ENCODE measurements around the gene FKBP3. TPM values are rescaled to one million over a fixed set of nuclear protein-coding genes. Genes with fewer than 3 reads are reported as not detected.

Gene FKBP3
- total and polyA plus RNA-seq, 3 experiments from 2014 or later: 66.4 to 69.0 (median 67.9) TPM

DNA sequence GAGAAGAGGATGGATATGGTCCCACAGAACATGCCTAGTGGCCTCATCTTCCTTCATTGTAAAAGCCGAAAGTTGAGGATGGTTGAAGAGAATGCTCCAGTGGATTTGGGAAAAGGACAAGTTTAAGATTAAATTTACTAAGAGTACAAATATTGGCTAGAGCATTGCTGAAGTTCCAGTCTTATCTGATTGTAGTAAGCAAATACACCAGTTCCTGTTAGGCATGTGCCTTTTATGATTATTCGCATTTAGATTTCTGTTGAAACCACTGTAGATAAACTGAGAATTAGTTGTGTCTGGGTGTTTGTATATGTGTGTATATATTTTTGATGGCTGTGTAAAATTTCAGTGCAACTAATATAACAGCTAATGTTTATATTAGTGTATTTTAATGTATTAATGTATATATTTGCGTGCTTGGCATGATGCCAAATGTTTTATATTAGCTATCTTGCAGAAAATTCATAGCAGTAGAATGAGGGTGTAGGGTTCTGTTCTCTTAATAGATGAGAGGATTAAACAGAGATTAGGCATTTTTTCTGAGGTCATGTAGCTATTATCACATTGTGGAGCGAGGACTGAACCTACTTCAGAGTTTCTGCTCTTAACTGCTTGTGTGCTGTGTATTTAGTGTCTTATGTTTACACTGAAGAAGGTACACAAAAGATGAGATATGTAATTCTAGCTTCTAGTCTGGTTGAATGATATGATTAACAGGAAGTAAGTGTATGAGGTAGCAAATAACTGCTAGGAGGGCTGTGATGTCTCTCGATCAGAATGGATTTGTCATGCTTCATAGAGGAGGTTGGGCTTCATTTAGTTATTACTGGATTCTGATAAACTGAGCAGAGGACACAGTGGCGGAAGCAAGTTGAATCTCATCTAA, 21.1 kb downstream of the FKBP3 start:
- no peak for DNase-seq
- Histone ChIP-seq H3K4me3 (ENCODE audit: low read length) (no peak overlapping the region), H3K9me3 (ENCODE audit: low read length) (no peaks in the 10 kb centered on the region), H3K27ac (ENCODE audit: low read depth, low read length) (no peak overlapping the region), H3K36me3 (ENCODE audit: insufficient read depth, low read length) (peaks cover 47% of the 10 kb centered on the region), H3K4me1 (ENCODE audit: insufficient read depth, low read length) (no peaks in the 10 kb centered on the region), H3K27me3 (ENCODE audit: insufficient read depth, low read length, poor library complexity, severe bottlenecking) (no peaks in the 10 kb centered on the region)
- Mint-ChIP-seq H3K27me3 (no peaks in the 10 kb centered on the region), H3K4me1 (peaks cover 3 to 13% (median 12%) of the 10 kb centered on the region in 3 donors), H3K4me3 (no peak overlapping the region), H3K9me3 (no peaks in the 10 kb centered on the region), H3K27ac (peak overlapping the region; percentile 11 to 85 (median 34)), H3K36me3 (peaks cover 0 to 80% (median 27%) of the 10 kb centered on the region in 3 donors)
- CTCF ChIA-PET: interaction anchor here (1.5 kb wide), 1 partner anchor 16 kb away, joined by 4 read pairs; no protein-coding TSS in a partner anchor
- POLR2A ChIA-PET: interaction anchor here (1.0 kb wide), 1 partner anchor 21 kb away, joined by 3 read pairs; the partner anchor contains the start of gene FKBP3

DNA sequence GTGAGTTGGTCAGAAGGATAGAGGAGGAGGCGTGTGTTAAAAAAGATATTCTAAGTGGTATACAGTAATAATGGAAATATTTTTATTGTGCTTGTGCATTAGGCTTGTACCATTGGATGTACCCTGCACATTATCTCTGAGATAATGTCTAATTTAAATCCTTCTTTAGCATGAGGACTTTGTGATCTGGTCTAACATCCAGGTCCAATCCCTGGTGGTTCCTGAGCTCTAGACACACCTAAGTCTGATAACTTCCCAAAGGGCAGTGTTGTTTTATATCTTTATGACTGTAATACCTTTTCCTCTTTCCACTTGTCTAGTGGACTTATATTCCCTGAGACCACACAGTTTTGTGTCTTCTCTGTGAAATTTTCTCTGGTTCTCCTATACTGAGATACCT, 29.7 kb downstream of the FKBP3 start:
- Mint-ChIP-seq H3K9me3 (no peaks in the 10 kb centered on the region), H3K36me3 (peaks cover 11 to 78% (median 12%) of the 10 kb centered on the region in 3 donors), H3K27ac (peak overlapping the region in 1 of 8 donors; percentile 72), H3K4me3 (no peak overlapping the region), H3K27me3 (no peaks in the 10 kb centered on the region), H3K4me1 (peaks cover 3 to 5% (median 3%) of the 10 kb centered on the region in 3 donors)
- H3K27me3 ChIP-seq (ENCODE audit: insufficient read depth, low read length, poor library complexity, severe bottlenecking): no peaks in the 10 kb centered on the region
- H3K4me1 ChIP-seq (ENCODE audit: insufficient read depth, low read length): no peaks in the 10 kb centered on the region
- H3K4me3 ChIP-seq (ENCODE audit: low read length): no peak overlapping the region
- H3K36me3 ChIP-seq (ENCODE audit: insufficient read depth, low read length): peaks cover 25% of the 10 kb centered on the region
- no peak overlapping the region for H3K27ac ChIP-seq (ENCODE audit: low read depth, low read length)
- ChIA-PET CTCF (no interaction called here), POLR2A (no interaction called here)
- DNase-seq: no peak
- H3K9me3 ChIP-seq (ENCODE audit: low read length): no peaks in the 10 kb centered on the region

DNA sequence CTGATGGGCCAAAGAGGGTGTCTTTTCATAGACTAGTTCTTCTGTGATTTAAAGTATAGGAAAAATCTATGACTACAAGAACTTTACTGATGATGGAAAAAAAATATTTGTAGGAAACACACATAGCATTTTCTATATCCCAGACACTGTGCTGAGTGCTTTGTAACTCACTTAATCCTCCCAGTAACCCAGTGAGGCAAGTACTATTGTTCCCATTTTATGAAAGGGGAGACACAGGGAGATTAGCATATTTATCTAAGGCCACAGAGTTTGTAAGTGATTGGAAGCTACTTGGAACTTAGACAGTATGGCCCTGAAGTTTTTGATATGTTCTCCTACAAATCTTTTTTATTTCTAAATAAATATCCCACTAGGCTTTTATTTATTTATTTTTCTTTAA, 30.5 kb downstream of the FKBP3 start:
- POLR2A ChIA-PET: no interaction called here
- DNase-seq: no peak
- Histone ChIP-seq H3K27ac (ENCODE audit: low read depth, low read length) (no peak overlapping the region), H3K4me1 (ENCODE audit: insufficient read depth, low read length) (no peaks in the 10 kb centered on the region), H3K4me3 (ENCODE audit: low read length) (no peak overlapping the region), H3K9me3 (ENCODE audit: low read length) (no peaks in the 10 kb centered on the region), H3K36me3 (ENCODE audit: insufficient read depth, low read length) (peaks cover 23% of the 10 kb centered on the region), H3K27me3 (ENCODE audit: insufficient read depth, low read length, poor library complexity, severe bottlenecking) (no peaks in the 10 kb centered on the region)
- Mint-ChIP-seq H3K9me3 (no peaks in the 10 kb centered on the region), H3K4me3 (no peak overlapping the region), H3K36me3 (peaks cover 11 to 79% (median 12%) of the 10 kb centered on the region in 3 donors), H3K27ac (peak overlapping the region in 2 of 8 donors; percentile 21 to 38), H3K4me1 (peaks cover 5 to 9% (median 7%) of the 10 kb centered on the region in 3 donors), H3K27me3 (no peaks in the 10 kb centered on the region)
- CTCF ChIA-PET: no interaction called here

DNA sequence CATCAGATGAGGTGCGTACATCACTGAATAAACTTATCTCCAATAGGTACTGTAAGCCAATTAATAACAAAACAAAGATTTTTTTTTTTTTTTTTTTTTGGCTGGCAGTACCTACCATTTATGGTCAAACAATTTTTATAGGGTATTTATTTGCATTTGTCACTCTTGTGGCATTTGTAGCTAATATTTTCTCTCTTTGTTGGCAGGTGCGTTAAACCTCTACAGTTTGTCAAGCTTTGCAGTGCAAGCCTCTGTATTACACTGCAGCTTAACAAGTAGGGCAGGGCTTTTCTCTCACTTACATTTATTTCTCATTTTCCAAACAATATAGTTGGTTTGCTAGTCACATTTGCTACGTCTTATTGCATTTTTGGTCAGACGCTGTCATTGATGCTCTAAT, 38.1 kb downstream of the FKBP3 start:
- Histone ChIP-seq H3K4me1 (ENCODE audit: insufficient read depth, low read length) (no peaks in the 10 kb centered on the region), H3K4me3 (ENCODE audit: low read length) (no peak overlapping the region), H3K9me3 (ENCODE audit: low read length) (no peaks in the 10 kb centered on the region), H3K36me3 (ENCODE audit: insufficient read depth, low read length) (peaks cover 15% of the 10 kb centered on the region), H3K27me3 (ENCODE audit: insufficient read depth, low read length, poor library complexity, severe bottlenecking) (no peaks in the 10 kb centered on the region), H3K27ac (ENCODE audit: low read depth, low read length) (no peak overlapping the region)
- Mint-ChIP-seq H3K27me3 (no peaks in the 10 kb centered on the region), H3K4me1 (peaks cover 18 to 51% (median 46%) of the 10 kb centered on the region in 3 donors), H3K27ac (peak overlapping the region in 1 of 8 donors; percentile 8), H3K9me3 (no peaks in the 10 kb centered on the region), H3K36me3 (peaks cover 7 to 70% (median 26%) of the 10 kb centered on the region in 3 donors), H3K4me3 (no peak overlapping the region)
- DNase-seq: no peak
- ChIA-PET POLR2A (no interaction called here), CTCF (interaction anchor here (0.6 kb wide), 1 partner anchor 162 kb away, joined by 3 read pairs; no protein-coding TSS in a partner anchor)

DNA sequence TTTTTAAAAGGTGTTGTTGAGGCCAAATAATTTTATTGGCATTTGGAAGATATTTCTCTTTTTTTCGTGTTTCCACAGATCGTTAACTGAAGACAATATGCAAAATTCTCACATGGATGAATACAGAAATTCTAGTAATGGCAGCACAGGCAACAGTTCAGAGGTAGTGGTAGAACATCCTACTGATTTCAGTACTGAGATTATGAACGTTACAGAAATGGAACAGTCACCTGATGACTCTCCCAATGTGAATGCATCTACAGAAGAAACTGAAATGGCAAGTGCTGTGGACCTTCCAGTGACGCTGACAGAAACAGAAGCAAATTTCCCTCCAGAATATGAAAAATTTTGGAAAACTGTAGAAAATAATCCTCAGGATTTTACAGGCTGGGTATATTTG, 39.1 kb downstream of the FKBP3 start:
- H3K9me3 Mint-ChIP-seq: no peaks in the 10 kb centered on the region
- Histone ChIP-seq H3K36me3 (ENCODE audit: insufficient read depth, low read length) (peaks cover 13% of the 10 kb centered on the region), H3K9me3 (ENCODE audit: low read length) (no peaks in the 10 kb centered on the region), H3K27ac (ENCODE audit: low read depth, low read length) (no peak overlapping the region), H3K4me1 (ENCODE audit: insufficient read depth, low read length) (no peaks in the 10 kb centered on the region), H3K4me3 (ENCODE audit: low read length) (no peak overlapping the region), H3K27me3 (ENCODE audit: insufficient read depth, low read length, poor library complexity, severe bottlenecking) (no peaks in the 10 kb centered on the region)
- H3K27ac Mint-ChIP-seq: peak overlapping the region in 2 of 8 donors; percentile 17 to 41
- no peak for DNase-seq
- H3K27me3 Mint-ChIP-seq: no peaks in the 10 kb centered on the region
- H3K4me1 Mint-ChIP-seq: peaks cover 28 to 62% (median 57%) of the 10 kb centered on the region in 3 donors
- peaks cover 7 to 62% (median 26%) of the 10 kb centered on the region in 3 donors for H3K36me3 Mint-ChIP-seq
- H3K4me3 Mint-ChIP-seq: no peak overlapping the region
- POLR2A ChIA-PET: interaction anchor here (0.7 kb wide), 1 partner anchor 138 kb away, joined by 5 read pairs; no protein-coding TSS in a partner anchor
- CTCF ChIA-PET: interaction anchor here (1.2 kb wide), 1 partner anchor 22 kb away, joined by 3 read pairs; no protein-coding TSS in a partner anchor

DNA sequence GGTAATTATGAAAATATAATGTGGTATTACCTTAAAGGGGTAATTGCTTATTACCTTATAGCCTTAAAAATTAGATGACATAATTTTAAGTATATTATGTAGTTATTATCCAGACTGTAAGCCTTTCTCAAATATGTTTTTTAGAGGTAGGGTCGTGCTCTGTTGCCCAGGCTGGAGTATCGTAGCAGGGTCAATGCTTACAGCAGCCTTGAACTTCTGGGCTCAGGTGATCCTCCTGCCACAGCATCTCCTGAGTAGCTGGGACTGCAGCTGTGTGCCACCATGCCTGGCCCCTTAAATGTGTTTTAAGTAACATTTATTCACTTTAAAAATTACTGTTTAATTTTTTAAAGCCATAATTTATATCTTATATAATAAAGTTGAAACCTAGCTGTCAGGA, 40.0 kb downstream of the FKBP3 start:
- Histone ChIP-seq H3K4me3 (ENCODE audit: low read length) (no peak overlapping the region), H3K36me3 (ENCODE audit: insufficient read depth, low read length) (peaks cover 9% of the 10 kb centered on the region), H3K9me3 (ENCODE audit: low read length) (no peaks in the 10 kb centered on the region), H3K4me1 (ENCODE audit: insufficient read depth, low read length) (peaks cover 5% of the 10 kb centered on the region), H3K27me3 (ENCODE audit: insufficient read depth, low read length, poor library complexity, severe bottlenecking) (no peaks in the 10 kb centered on the region), H3K27ac (ENCODE audit: low read depth, low read length) (no peak overlapping the region)
- POLR2A ChIA-PET: no interaction called here
- CTCF ChIA-PET: interaction anchor here (0.8 to 1.2 kb wide), 2 partner anchors 23 to 32 kb away, joined by 3 read pairs; no protein-coding TSS in a partner anchor
- Mint-ChIP-seq H3K4me1 (peaks cover 37 to 70% (median 62%) of the 10 kb centered on the region in 3 donors), H3K27me3 (no peaks in the 10 kb centered on the region), H3K36me3 (peaks cover 7 to 55% (median 23%) of the 10 kb centered on the region in 3 donors), H3K9me3 (no peaks in the 10 kb centered on the region), H3K27ac (no peak overlapping the region), H3K4me3 (no peak overlapping the region)
- no peak for DNase-seq

DNA sequence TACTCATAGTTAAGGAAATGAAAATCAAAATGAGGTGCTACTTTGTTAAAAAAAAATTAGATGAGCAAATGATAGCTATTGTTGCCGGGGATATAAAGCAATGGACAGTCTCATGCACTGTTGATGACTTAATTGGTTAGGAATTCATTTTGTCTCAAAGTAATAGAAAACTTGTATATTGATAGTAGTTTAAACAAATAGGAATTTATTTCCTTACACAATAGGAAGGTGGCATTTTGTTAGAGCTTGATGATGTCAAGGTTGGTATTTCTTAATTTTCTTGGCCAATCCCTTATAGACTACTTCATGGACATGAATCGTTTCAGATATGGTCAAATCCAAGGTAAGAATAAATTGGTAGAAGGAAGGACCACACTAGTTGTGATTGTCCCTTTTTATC, 42.6 kb downstream of the FKBP3 start:
- H3K27me3 Mint-ChIP-seq: no peaks in the 10 kb centered on the region
- peak overlapping the region in 1 of 7 donors; percentile 23 for H3K4me3 Mint-ChIP-seq
- no peak for DNase-seq
- peak overlapping the region in 2 of 8 donors; percentile 20 to 60 for H3K27ac Mint-ChIP-seq
- Histone ChIP-seq H3K4me1 (ENCODE audit: insufficient read depth, low read length) (peaks cover 20% of the 10 kb centered on the region), H3K4me3 (ENCODE audit: low read length) (no peak overlapping the region), H3K27ac (ENCODE audit: low read depth, low read length) (no peak overlapping the region), H3K27me3 (ENCODE audit: insufficient read depth, low read length, poor library complexity, severe bottlenecking) (no peaks in the 10 kb centered on the region), H3K9me3 (ENCODE audit: low read length) (no peaks in the 10 kb centered on the region), H3K36me3 (ENCODE audit: insufficient read depth, low read length) (peaks cover 5% of the 10 kb centered on the region)
- peaks cover 51 to 78% (median 78%) of the 10 kb centered on the region in 3 donors for H3K4me1 Mint-ChIP-seq
- CTCF ChIA-PET: no interaction called here
- POLR2A ChIA-PET: no interaction called here
- H3K9me3 Mint-ChIP-seq: no peaks in the 10 kb centered on the region
- peaks cover 0 to 38% (median 13%) of the 10 kb centered on the region in 3 donors for H3K36me3 Mint-ChIP-seq

DNA sequence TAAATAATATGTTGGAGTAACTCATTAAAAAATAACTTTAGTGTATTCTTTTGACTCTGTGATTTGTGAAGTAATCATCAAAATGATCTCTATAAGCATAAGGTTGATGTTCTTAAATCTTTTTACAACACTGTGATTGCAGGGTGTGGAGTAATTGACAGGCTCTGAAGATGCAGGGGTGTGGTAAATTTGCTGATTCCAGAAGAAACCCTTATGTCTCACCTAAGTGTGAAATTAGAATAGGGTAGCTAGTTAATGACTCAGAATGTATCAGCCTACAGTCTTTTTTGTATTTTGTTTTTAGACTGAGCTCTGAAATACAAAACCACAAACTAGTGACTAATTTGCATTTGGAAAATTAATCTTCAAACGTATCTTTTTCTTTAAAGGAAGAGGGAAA, 44.5 kb downstream of the FKBP3 start:
- H3K36me3 ChIP-seq (ENCODE audit: insufficient read depth, low read length): no peaks in the 10 kb centered on the region
- H3K4me1 ChIP-seq (ENCODE audit: insufficient read depth, low read length): peaks cover 38% of the 10 kb centered on the region
- H3K9me3 ChIP-seq (ENCODE audit: low read length): no peaks in the 10 kb centered on the region
- no peaks in the 10 kb centered on the region for H3K27me3 Mint-ChIP-seq
- peak overlapping the region in 4 of 8 donors; percentile 1 to 57 (median 50) for H3K27ac Mint-ChIP-seq
- no peak overlapping the region for H3K4me3 ChIP-seq (ENCODE audit: low read length)
- H3K9me3 Mint-ChIP-seq: no peaks in the 10 kb centered on the region
- no peaks in the 10 kb centered on the region for H3K27me3 ChIP-seq (ENCODE audit: insufficient read depth, low read length, poor library complexity, severe bottlenecking)
- peaks cover 0 to 27% (median 2%) of the 10 kb centered on the region in 3 donors for H3K36me3 Mint-ChIP-seq
- H3K4me1 Mint-ChIP-seq: peaks cover 69 to 88% (median 84%) of the 10 kb centered on the region in 3 donors
- ChIA-PET CTCF (interaction anchor here (1.1 to 1.3 kb wide), 2 partner anchors 8 to 33 kb away, joined by 3 read pairs; no protein-coding TSS in a partner anchor), POLR2A (interaction anchor here (0.5 to 0.9 kb wide), 2 partner anchors 11 to 41 kb away, joined by 3 to 7 read pairs; no protein-coding TSS in a partner anchor)
- no peak for DNase-seq
- H3K4me3 Mint-ChIP-seq: peak overlapping the region in 2 of 7 donors; percentile 12 to 41
- no peak overlapping the region for H3K27ac ChIP-seq (ENCODE audit: low read depth, low read length)
